GM03348 (cell line): ENCODE data around the gene HOXA13.

Source experiments
- DNase-seq: peaks from one replicate; pipeline ENCODE4 v3.0.0; 2012; ENCODE audit warnings: low spot score

Gene HOXA13

DNA sequence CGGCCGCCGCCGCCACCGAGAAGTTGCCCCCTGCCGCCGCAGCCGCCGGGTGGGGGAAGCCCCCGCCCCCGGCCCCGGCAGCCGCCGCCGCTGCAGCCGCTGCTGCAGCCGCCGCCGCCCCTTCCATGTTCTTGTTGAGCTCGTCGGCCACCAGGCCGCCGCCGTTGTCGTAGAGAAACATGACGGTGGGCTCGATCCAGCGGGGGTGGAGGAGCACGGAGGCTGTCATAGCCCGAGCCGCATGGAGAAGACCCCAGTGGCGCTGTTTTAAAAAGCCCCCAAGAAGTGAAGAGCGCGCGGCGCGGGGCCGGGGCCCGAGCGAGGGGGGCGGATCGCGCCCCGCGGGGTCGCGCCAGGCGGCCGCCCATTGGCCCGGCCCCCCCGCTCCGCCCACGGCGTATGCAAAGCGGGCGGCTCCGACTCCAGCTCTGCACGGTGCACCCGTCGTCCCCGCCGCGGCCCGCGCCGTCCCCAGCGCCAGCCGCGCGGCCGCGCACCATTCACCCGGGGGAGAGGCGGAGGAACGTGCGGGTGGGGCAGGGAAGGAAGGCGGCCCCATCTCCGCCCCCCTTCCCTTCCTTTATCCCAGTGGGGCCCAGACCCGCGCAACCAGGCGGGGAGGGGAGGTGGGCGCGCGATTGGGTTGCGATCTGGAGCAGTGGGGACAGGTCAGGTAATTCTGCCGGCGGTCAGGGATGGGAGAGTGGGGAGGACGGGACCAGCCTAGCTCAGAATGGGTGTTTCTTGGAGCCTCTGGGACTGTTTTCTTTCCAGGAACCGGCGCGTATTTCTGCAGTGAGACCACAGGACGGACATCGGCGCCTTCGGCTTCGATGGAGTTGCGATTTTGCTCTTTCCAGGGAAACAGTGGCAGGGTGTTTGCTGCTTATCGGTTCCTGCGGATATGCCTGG lies at the start of gene HOXA13:
Gene HOXA13 (minus strand): TSS at position 243 of the 912 bp plus-strand sequence. CDS start 14 bp downstream, at position 229.
- DNase-seq = peak; percentile 82

DNA sequence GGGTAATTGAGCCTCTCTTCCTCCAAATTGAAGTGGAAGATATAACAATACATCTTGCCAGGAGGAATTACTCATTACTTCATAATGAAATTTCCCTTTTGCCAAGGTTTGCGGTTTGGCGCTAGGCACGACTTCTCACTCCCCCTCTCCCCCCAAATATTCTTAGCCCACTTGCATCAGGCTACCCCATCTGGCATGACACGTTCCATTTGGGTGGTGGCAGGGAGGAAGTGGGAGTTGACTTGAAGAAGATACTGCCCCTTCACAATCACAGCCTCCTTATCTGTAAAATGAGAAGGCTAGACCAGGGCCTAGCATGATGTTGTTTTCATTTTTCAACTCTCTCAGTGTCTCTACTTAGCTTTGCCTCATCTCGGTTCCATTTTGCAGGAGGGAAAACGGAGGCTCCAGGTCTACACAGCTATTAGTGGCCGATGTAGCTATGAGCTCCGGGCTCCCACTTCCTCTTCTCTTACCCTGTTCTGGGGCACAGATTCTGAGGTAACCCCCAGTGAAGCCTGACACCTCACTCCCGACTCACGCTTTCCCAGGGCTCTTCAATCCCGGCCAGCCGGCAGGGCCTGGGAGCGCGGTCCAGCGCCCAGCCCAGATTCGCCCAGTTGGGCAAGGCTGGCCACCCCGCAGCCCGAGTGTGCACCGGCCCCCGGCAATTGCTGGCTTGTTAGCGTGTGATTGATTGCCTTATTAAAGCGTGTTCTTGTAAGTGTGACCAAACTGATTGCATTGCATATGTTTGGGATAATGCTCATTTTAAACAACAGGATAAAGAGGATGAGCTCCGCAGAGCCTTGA lies 49.2 kb upstream of the HOXA13 start:
- DNase-seq = peak; percentile 35

DNA sequence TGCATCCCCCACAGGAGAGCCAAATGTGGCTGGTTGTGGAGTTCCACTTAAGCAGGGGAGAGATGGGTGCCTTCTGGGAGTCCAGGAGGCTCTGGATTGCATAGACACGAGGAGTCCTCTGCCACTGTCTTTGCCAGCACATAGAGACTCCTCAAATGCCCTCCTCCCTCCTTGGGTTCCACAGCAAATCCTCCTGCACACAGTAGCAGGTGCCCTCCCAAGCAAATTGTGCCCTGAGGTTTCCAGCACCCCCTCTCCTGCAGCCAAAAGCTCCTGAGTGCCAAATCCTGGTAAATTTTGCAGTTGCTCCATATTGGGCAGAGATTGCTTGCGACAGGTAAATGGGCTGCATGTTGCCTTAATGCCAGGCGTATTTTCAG lies 48.5 kb upstream of the HOXA13 start:
- no peak for DNase-seq

DNA sequence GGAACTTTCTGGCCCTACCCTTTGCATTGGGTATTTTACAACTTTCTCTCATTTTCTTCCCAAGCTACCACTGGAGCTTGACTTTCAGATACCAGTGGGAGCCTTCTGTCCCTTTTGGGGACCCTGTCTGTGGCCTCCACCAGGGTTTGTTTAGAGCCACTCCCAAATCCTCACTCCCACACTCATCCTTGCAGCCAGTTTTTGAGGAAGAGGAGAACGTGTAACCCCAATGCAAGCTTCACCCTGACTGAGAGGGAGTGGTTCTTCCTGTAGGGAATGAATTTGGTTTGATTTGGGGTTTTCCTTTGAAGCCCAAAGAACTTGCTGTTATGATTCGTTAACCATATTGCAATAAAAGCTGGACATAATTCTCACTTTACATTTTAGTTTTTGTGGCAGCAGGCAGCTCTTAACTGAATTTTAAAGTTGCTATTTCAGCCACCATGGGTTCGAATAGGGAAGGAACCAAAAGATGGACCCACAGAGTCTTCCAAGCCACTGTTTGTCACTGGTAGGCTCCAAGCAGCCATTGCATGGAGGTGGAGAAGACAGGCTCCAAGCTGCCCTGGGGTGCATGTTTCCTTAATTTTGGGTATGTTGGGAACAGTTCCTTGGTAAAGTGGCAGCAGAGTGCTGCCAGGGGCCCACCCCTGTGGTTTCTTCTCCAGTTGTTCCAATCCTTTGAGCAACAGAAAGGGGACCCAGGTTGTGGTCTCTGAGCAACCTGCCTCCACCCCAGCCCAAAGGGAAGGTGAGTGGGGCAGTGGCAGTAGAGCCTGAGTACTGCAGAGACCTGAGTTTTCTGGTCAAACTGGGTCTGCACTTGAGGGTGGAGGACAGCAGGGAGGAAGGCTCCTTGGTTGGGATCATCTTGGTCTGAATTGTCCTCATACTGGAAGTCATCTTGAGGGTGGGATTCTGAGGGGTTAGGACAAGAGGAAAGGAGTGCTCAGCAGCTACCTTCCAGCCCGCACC lies 47.8 kb upstream of the HOXA13 start:
- no peak for DNase-seq

DNA sequence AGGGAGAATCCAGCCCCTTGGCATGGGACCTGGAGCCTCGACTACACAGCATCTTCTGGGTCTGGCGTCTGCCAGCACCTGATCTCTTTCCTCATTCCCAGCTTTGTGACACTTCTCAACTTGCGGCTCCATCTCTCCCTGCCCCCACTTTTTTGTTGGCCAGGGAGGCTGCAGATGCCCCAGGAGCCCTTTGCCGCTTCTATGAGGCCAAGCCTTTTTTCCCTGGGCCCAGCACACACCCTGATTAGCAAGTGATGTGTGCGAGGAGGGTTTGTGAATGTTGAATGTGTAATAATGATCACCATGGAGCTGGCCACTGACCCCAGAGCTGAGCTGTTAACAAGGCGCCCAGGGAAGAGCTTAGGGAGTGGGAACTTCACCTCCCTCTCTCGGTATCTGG lies 47.1 kb upstream of the HOXA13 start:
- DNase-seq = no peak

DNA sequence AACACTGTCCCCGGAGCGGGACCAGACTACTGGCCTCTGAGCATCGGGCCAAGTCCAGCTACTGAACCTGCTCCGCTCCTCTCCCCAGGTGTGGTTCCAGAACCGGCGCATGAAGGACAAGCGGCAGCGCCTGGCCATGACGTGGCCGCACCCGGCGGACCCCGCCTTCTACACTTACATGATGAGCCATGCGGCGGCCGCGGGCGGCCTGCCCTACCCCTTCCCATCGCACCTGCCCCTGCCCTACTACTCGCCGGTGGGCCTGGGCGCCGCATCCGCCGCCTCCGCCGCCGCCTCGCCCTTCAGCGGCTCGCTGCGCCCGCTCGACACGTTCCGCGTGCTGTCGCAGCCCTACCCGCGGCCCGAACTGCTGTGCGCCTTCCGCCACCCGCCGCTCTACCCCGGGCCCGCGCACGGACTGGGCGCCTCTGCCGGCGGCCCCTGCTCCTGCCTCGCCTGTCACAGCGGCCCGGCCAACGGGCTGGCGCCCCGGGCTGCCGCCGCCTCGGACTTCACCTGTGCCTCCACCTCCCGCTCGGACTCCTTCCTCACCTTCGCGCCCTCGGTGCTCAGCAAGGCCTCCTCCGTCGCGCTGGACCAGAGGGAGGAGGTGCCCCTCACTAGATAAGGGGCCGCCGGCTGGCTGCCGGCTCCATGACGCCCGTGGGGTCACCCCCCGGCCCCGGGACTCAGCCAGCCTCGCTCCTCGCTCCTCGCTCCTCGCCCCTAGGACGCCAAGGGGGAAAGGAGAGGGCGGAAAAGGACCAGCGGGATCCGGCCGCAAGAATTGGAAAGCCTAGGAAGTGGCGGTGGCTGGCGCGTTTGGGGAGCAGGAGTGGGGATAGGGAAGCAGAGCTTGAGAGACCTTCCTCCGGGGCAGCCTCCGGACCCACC lies 46.2 kb upstream of the HOXA13 start:
- DNase-seq = peak; percentile 41

DNA sequence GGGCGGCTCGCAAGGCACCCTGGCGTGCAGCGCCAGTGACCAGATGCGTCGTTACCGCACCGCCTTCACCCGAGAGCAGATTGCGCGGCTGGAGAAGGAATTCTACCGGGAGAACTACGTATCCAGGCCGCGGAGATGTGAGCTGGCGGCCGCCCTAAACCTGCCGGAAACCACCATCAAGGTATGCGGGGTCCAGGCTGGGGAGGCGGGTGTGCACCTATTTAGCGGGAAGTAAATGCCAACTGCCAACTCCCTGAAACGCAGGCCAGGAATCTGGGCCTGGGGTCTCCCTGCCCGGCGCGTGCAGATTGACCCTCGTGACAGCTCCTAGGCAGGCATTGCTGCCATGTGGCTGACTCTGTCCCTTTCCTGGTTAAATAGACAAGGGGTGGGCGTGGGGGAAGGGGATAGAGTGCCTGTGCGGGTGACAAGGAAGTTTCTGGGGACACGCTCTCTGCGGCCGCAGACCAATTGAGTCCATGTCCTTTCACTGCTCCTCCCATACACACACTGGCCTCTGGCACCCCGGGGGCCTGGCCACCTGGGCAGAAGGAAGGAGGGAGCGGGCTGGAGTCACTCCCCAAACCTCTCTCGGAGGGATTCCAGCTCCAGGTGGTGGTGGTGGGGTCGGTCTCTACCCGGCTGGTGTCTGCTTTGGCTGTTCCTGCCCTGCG lies 45.4 kb upstream of the HOXA13 start:
- DNase-seq = no peak

DNA sequence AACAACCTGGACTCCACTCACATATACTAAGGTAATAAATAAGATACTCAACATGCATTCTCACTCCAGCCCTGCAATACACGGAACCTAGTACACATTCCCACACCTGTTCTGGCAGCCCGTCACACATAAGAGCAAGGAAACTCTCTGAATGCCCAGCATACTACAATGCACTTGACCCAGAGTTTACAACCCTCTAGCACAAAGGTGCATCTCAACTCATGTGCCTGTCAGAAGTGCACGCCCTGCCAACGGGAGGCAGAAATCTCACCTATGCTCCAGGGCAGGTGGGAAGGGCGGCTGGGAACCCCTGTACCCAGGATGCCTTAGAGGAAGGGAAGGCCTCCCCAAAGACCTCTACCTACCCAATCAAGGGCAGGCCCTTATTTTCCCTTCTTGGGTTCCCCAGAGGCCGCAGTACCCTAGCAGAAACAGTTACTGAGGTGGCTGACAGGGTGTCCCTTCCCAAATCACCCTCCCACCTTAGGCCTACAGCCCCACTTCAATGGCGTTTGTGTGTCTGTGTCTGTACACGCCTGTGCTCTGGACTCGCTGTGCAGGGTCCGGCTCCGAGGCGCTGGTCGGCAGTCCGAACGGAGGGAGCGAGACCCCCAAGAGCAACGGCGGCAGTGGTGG lies 44.7 kb upstream of the HOXA13 start:
- no peak for DNase-seq

DNA sequence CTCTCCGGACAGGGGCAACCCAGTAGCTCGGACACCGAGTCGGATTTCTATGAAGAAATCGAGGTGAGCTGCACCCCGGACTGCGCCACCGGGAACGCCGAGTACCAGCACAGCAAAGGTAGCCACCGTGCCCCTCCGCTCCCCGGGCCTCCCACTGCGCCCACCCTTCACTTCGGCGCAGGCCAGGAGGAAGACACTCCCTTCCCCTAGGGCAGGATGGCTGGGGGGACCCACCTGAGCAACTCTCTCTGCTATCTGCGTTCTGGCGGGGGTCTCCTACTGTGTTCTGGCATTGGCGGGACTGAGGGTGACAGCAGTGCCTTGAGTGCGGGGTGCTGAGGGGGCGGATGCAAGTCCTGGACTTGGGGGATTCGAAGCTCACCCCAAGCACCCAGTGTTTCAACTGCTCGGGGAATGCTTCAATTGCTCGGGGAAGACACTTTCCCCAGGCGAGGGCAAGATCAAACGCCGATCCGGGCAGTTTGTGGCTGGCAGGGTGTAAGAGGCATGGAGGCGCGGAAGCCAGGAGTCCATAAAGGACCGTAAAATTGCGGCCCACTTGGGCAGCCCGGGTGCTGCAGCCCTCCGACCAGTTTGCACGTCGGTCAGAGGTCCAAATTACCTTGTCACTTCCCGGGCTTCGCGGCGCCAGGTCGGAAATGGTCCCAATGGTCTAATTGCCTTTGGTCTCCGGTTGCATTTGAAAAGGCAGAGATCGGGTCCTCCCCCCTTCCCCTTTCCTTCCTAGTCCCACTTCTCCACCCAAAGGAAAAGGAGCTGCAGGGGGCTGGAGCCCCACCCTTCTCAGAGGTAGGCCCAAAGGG lies 43.7 kb upstream of the HOXA13 start:
- no peak for DNase-seq

DNA sequence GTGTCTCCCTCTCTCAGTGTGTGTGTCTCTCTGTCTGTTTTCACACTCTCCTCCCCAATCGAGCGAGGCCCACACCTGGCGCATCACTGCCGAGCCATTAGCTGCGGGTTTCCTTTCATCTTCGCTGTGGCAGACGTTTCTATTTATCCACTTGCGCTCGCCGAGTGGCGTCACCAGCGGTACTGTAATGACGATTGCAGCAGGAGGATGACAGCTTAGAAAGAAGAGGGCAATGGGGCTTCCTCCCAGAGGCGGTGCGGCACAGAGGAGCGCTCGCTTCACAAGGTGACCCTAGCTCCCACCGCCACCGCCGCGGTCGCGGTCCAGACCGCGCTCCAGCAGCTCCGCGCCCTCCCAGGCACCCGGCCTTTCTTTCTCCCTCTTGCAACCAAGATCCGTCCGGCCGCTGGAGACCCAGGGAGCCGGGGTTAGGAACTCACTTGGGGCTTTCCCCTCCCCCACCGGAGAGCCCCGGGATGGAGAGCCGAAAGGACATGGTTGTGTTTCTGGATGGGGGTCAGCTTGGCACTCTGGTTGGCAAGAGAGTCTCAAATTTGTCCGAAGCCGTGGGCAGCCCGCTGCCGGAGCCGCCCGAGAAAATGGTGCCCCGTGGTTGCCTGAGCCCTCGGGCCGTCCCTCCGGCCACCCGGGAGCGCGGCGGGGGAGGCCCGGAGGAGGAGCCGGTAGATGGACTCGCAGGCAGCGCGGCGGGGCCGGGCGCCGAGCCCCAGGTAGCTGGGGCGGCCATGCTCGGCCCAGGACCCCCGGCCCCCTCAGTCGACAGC lies 42.9 kb upstream of the HOXA13 start, which contains the start of gene EVX1:
Gene EVX1 (plus strand): TSS at position 248 of the 785 bp plus-strand sequence. CDS start 229 bp downstream, at position 477.
- peak; percentile 33 for DNase-seq

DNA sequence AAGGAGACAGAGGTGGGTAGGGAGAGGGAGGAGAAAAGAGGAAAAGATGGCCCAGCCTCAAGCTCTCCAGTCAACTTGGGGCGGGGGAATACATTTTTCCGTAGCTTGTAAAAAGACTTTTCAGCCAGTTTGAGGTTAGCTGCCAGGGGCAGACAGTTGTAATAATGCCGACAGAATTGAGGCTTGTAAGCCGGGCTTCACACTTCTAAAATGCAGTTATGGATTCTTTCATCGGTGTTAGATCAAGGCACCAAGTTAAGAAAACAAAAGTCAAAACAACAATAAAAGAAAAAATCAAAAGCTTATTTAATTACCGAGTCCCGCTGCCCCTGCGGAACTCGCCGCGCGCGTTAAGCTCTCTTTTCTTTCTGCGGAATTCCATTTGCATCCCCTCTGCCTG lies 42.3 kb upstream of the HOXA13 start:
- DNase-seq = no peak

DNA sequence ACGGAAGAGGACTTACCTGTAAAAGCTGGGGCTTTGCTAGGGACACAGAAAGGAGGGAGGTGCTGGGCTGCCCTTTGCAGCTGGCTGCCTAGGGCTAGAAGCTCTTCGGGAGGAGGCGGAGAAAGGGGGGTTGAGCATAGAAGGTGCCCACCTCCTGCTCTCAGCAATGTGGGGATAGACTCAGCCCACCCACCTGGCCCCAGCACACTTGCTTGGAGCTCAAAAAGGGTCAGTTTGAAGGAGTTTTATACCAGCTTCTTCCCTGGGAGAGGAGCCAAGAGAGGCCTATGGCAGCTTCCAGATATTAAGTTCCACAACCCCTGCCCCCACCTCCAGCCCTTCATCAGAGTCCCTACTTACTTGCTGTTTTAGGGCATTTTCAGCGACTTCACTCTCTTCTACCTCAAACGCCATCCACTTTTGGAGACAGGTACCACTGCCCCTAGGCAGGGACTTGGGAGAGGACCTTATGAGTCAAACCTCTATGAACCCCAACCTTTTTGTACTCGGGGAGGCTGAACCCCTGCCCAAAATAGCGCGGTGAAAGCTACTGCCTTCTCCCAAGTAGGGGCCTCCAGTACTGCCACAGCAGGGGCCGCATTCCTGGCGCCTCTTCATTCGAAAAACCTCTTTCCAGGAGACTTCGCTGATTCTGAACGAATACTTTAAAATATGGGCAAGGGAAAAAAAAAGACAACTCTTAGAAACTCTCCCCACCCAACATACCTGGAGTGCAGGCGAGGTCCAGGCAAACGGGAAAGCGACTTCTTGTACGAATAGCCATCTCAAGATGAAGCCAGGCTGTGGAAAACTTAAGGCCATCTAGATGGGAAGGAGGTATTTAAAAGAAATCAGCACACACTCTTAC lies 41.5 kb upstream of the HOXA13 start:
- no peak for DNase-seq

DNA sequence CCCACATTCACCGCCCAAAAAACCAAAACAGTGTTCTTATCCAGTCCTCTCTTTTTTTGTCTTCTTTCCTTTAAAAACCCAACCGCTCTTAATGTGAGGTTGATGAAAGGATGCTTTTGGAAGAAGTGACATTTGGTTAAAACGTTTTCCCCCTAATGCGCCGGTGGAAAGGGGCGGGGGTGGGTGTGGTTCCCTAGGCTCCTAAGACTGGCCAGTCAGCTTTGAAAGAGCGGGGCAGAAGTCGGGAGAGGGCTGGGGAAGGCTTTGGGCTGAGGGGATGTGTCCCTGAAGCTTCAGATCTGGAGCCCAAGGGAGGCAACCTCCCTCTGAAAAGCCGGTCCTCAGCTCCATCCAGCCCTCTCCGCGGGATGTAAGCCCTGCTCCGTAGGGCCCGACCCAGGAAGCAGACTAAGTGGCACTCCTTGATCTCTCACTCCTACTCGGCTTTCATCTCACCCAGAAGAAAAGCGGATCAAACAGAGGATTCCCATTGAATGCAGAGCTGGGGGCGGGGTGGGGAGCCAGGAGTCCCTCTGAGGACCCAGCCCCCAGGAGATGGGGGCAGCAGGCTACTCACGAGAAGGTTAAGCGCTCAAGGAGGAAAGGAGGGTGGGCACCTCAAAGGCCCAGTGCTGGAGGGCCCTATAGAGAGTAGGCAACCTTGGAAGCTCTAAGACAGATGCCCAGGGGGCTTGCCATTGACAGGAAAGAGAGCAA lies 40.3 kb upstream of the HOXA13 start:
- no peak for DNase-seq

DNA sequence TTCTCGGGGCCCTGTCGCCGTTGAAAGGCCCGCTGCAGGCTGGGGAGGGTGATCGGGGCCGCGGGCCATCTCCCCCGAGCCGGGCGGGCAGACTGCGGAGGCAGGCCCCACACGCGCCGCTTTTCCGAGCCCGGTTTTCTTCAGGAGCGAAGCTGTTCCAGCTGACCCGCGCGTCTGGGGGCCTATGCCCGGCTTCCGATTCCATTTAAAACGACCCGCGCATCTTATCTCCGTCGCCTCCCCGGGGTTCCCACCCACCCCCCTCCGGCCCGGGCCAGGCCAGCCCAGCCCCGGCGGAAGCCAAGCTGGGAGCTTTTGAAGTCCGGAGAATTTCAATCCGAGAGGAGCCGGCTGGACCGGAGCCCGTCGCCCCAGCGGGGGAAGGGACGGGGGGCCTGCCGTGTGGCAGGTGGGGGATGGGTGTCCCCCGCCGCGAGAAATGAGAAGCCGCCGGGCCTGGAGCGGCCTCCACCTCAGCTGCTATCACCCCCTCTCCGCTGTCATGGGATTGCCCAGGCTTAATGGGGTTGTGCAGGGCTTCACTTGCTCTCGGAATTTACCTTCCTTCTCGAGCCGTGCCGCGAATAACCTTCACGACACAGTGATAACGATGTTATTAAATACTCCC lies 39.6 kb upstream of the HOXA13 start:
- no peak for DNase-seq

DNA sequence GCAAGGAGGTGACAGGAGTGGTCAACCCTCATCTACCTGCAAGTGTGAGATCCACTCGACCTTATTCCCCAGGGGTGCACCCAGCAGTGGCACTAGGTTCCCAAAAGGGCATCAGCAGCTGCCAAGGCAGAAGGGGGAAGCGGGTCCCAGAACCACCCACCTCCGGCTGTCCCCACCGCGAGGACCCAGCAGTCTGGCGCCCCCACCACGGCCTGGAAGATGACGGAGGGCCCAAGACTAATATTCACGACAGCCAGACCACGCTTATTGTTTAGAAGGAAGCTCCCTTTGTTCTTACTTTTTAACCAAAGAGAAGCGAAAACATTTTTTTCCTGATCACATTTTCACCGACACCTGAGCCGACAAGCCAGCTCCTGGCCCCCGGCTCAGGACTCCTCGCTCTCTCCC lies 39.1 kb upstream of the HOXA13 start:
- no peak for DNase-seq
